NCI-H82 treated with DMSO at 0.1 percent for 48 hours (cell line): ENCODE measurements around the gene ARL14EP.

Experiments used
- DNase-seq: peaks from one replicate; lab custom pipeline; 2025; ENCODE audit not compliant: unreplicated experiment; lab: John Stamatoyannopoulos, UW

The ARL14EP gene

GRCh38 chr11:30326114-30326778 lies 3.3 kb downstream of the ARL14EP start:
- no peak for DNase-seq

GRCh38 chr11:30326906-30327305 lies 4.0 kb downstream of the ARL14EP start:
- DNase-seq = no peak

- DNase-seq = no peak
Measured at GRCh38 chr11:30328681-30329080, 5.8 kb downstream of the ARL14EP start.

GRCh38 chr11:30329150-30329940 lies 6.4 kb downstream of the ARL14EP start:
- DNase-seq = no peak

- no peak for DNase-seq
Measured at GRCh38 chr11:30333405-30333804, 10.5 kb downstream of the ARL14EP start.

- no peak for DNase-seq
Measured at GRCh38 chr11:30342736-30343166, 19.8 kb downstream of the ARL14EP start.

GRCh38 chr11:30344085-30344484 lies 21.2 kb downstream of the ARL14EP start:
- DNase-seq = no peak

GRCh38 chr11:30345644-30346043 lies 22.7 kb downstream of the ARL14EP start:
- DNase-seq = no peak

GRCh38 chr11:30346068-30346688 lies 23.3 kb downstream of the ARL14EP start:
- DNase-seq = peak; percentile 10

GRCh38 chr11:30348035-30348434 lies 25.1 kb downstream of the ARL14EP start:
- no peak for DNase-seq

GRCh38 chr11:30349885-30350284 lies 27.0 kb downstream of the ARL14EP start:
- DNase-seq = no peak

GRCh38 chr11:30350384-30350783 lies 27.5 kb downstream of the ARL14EP start:
- DNase-seq = no peak

GRCh38 chr11:30351061-30351460 lies 28.2 kb downstream of the ARL14EP start:
- no peak for DNase-seq

GRCh38 chr11:30356391-30356790 lies 33.5 kb downstream of the ARL14EP start:
- DNase-seq = no peak

GRCh38 chr11:30357872-30358271 lies 35.0 kb downstream of the ARL14EP start:
- no peak for DNase-seq

- DNase-seq = no peak
Measured at GRCh38 chr11:30358536-30358935, 35.6 kb downstream of the ARL14EP start.

GRCh38 chr11:30360741-30361140 lies 37.8 kb downstream of the ARL14EP start:
- no peak for DNase-seq

- no peak for DNase-seq
Measured at GRCh38 chr11:30364139-30364836, 41.4 kb downstream of the ARL14EP start.

- no peak for DNase-seq
Measured at GRCh38 chr11:30364837-30365482, 42.1 kb downstream of the ARL14EP start.

- no peak for DNase-seq
Measured at GRCh38 chr11:30365793-30366517, 43.1 kb downstream of the ARL14EP start.
